GM06990 (cell line): ENCODE results near the gene DPEP2NB.
"Not testable (repeated sequence)": the region's sequence is repeated elsewhere in the genome, so short reads cannot be mapped to it uniquely, and the experiment has no call there.

ENCODE experiments used
- DNase-seq: peaks from one replicate; pipeline ENCODE4 v3.0.0-alpha.2; 2011; ENCODE audit not compliant: insufficient read length; ENCODE audit errors: extremely low read depth
- H3K27me3 ChIP-seq: replicated peaks from 2 replicates; pipeline ENCODE4 v1.6.0; 2011; ENCODE audit warnings: low read length; ENCODE audit not compliant: control insufficient read depth, insufficient read depth
- H3K36me3 ChIP-seq: 2 replicates; pipeline ENCODE4 v1.5.1; 2011; ENCODE audit warnings: low read length; ENCODE audit not compliant: control insufficient read depth, insufficient read depth
- H3K4me3 ChIP-seq: replicated peaks from 2 replicates; pipeline ENCODE4 v1.5.1; 2011; ENCODE audit warnings: low read depth, mild to moderate bottlenecking, control low read depth, low read length
- CTCF ChIP-seq: IDR thresholded peaks from 2 replicates; pipeline ENCODE4 v1.5.1; 2011; ENCODE audit warnings: low read length, control low read depth, mild to moderate bottlenecking, inconsistent platforms; ENCODE audit not compliant: insufficient read depth, poor library complexity, severe bottlenecking

The DPEP2NB gene

GRCh38 chr16:68013440-68013839 is 2.3 kb downstream of the DPEP2NB start:
- H3K36me3 ChIP-seq = no peaks in the 10 kb centered on the region
- no peak overlapping the region for H3K4me3 ChIP-seq
- TF ChIP-seq CTCF = no peak
- DNase-seq = no peak
- H3K27me3 ChIP-seq = no peaks in the 10 kb centered on the region; the same call in 1 of the 2 replicates

- not testable (repeated sequence) for DNase-seq, H3K27me3 ChIP-seq, H3K36me3 ChIP-seq
Observed at GRCh38 chr16:68009872-68010271, 5.8 kb downstream of the DPEP2NB start.

GRCh38 chr16:68009157-68009735 is 6.5 kb downstream of the DPEP2NB start:
- no peak for TF ChIP-seq CTCF
- Histone ChIP-seq H3K36me3 (no peaks in the 10 kb centered on the region), H3K4me3 (no peak overlapping the region), H3K27me3 (no peaks in the 10 kb centered on the region)
- DNase-seq = no peak

More at GRCh38 chr16:68009872-68010271, 5.8 kb downstream of the DPEP2NB start:
- H3K4me3 ChIP-seq = not testable (repeated sequence)

GRCh38 chr16:68005786-68006286 is 9.9 kb downstream of the DPEP2NB start:
- H3K27me3 ChIP-seq = no peaks in the 10 kb centered on the region
- H3K4me3 ChIP-seq = no peak overlapping the region
- no peak for DNase-seq
- H3K36me3 ChIP-seq = no peaks in the 10 kb centered on the region
- no peak for TF ChIP-seq CTCF

- no peak for DNase-seq
- Histone ChIP-seq H3K27me3 (no peaks in the 10 kb centered on the region), H3K4me3 (no peak overlapping the region), H3K36me3 (no peaks in the 10 kb centered on the region)
- no peak for TF ChIP-seq CTCF
Observed at GRCh38 chr16:68005211-68005610, 10.5 kb downstream of the DPEP2NB start.

- Histone ChIP-seq H3K36me3 (no peaks in the 10 kb centered on the region), H3K27me3 (no peaks in the 10 kb centered on the region), H3K4me3 (no peak overlapping the region)
- no peak for DNase-seq
- no peak for TF ChIP-seq CTCF
Observed at GRCh38 chr16:68003031-68003430, 12.7 kb downstream of the DPEP2NB start.
